ENCODE data around the gene DPY19L2.
"Not testable (repeated sequence)": the region's sequence is repeated elsewhere in the genome, so short reads cannot be mapped to it uniquely, and the experiment has no call there.

- TF ChIP-seq NR2C2 (CRISPR knock-in tag; IDR thresholded peaks at IDR 0.05; ENCODE audit: borderline replicate concordance); SOX13 (IDR thresholded peaks at IDR 0.05); SOX13 (CRISPR knock-in tag; conservative IDR thresholded peaks at IDR 0.05 in 1 of 2, IDR thresholded peaks at IDR 0.05 in 1 of 2): not testable (repeated sequence)
Observed at GRCh38 chr12:63686623-63687022, 18.3 kb upstream of the DPY19L2 start.
